Parathyroid adenoma (tissue), 2 donors: ENCODE data around the gene CBLN1.

Experiments used
- H2AFZ ChIP-seq: fragments of 300-600 bp; sonication (generic); one replicate; pipeline ENCODE4 v1.7.0; 2017; ENCODE audit warnings: antibody characterized with exemption, mild to moderate bottlenecking
- H3K27ac ChIP-seq: fragments of 300-600 bp; sonication (generic); one replicate; pipeline ENCODE4 v1.7.0; 2017
- H3K27me3 ChIP-seq: fragments of 300-600 bp; sonication (generic); one replicate; pipeline ENCODE4 v1.7.0; 2017; ENCODE audit warnings: low read length; ENCODE audit not compliant: control insufficient read depth, insufficient read depth
- H3K36me3 ChIP-seq: fragments of 300-600 bp; sonication (generic); one replicate; pipeline ENCODE4 v1.7.0; 2017; ENCODE audit warnings: low read length; ENCODE audit not compliant: control insufficient read depth, insufficient read depth
- H3K4me1 ChIP-seq: fragments of 300-600 bp; sonication (generic); one replicate; pipeline ENCODE4 v1.7.0; 2017; ENCODE audit warnings: control low read depth
- H3K4me2 ChIP-seq: fragments of 300-600 bp; sonication (generic); one replicate; pipeline ENCODE4 v1.7.0; 2017; ENCODE audit warnings: low read length
- H3K4me3 ChIP-seq: fragments of 300-600 bp; sonication (generic); one replicate; pipeline ENCODE4 v1.7.0; 2017; ENCODE audit warnings: low read depth, low read length
- H3K79me2 ChIP-seq: fragments of 300-600 bp; sonication (generic); one replicate; pipeline ENCODE4 v1.7.0; 2017; ENCODE audit warnings: control low read depth
- H3K9ac ChIP-seq: fragments of 300-600 bp; sonication (generic); one replicate; pipeline ENCODE4 v1.7.0; 2017; ENCODE audit warnings: mild to moderate bottlenecking
- H3K9me3 ChIP-seq: fragments of 300-600 bp; sonication (generic); one replicate; pipeline ENCODE4 v1.7.0; 2017; ENCODE audit warnings: low read length; ENCODE audit not compliant: control insufficient read depth
- TF ChIP-seq, protein P1 (sequence below): fragments of 300-600 bp; sonication (generic); IDR thresholded peaks from one replicate; pipeline ENCODE4 v1.7.0; 2017; ENCODE audit warnings: antibody characterized with exemption, mild to moderate bottlenecking
- donor health status: primary hyperparathyroidism.

CBLN1 gene

DNA sequence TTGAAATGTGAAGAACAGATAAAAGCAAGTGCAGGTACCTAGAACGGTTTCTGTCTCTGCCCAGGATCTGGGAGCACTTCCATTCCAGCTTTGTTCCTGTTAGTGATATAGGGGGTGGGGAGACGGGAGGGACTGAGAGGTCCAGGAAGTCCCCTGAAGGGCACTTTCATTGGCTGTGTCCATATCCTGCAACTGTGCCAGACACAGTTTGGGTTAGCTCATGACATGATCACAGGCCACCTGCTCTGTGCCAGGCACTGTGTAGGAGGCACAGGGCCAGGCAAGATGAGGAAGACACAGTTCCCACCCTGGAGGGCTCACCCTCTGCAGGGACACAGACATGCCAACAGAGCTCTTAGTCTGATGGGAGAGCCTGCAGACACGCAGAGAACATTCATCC lies 7.9 kb downstream of the CBLN1 start:
- Histone ChIP-seq H3K4me2 (no peak overlapping the region), H3K79me2 (no peaks in the 10 kb centered on the region), H3K27me3 (no peaks in the 10 kb centered on the region), H2AFZ (no peak overlapping the region), H3K27ac (no peak overlapping the region), H3K4me3 (no peak overlapping the region), H3K9me3 (no peaks in the 10 kb centered on the region), H3K9ac (no peak overlapping the region), H3K4me1 (peaks cover 3% of the 10 kb centered on the region), H3K36me3 (no peaks in the 10 kb centered on the region)
- TF ChIP-seq, protein P1, sequence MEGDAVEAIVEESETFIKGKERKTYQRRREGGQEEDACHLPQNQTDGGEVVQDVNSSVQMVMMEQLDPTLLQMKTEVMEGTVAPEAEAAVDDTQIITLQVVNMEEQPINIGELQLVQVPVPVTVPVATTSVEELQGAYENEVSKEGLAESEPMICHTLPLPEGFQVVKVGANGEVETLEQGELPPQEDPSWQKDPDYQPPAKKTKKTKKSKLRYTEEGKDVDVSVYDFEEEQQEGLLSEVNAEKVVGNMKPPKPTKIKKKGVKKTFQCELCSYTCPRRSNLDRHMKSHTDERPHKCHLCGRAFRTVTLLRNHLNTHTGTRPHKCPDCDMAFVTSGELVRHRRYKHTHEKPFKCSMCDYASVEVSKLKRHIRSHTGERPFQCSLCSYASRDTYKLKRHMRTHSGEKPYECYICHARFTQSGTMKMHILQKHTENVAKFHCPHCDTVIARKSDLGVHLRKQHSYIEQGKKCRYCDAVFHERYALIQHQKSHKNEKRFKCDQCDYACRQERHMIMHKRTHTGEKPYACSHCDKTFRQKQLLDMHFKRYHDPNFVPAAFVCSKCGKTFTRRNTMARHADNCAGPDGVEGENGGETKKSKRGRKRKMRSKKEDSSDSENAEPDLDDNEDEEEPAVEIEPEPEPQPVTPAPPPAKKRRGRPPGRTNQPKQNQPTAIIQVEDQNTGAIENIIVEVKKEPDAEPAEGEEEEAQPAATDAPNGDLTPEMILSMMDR = no peak

DNA sequence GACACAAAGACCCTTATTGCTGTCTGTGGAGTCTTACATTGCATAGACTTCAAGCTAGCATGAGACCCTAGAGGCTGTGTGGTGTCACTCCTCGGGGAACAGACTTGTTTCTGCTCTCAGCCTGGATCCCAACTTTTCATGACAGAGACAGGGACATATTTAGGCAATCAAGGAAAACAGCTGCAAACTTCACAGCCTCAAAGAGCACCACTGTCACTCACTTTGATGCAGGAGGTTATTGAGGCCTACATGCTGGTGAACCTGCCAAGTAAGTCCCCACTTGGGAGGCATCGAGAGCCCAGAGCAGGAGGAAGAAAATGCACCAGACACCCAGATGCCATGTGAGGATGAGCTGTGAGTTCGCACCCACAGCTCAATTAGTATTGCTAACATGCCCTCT lies 10.3 kb downstream of the CBLN1 start:
- no peaks in the 10 kb centered on the region for H3K36me3 ChIP-seq
- no peak overlapping the region for H3K9ac ChIP-seq
- peaks cover 3% of the 10 kb centered on the region for H3K4me1 ChIP-seq
- no peak overlapping the region for H3K4me2 ChIP-seq
- no peaks in the 10 kb centered on the region for H3K27me3 ChIP-seq
- no peaks in the 10 kb centered on the region for H3K9me3 ChIP-seq
- H3K4me3 ChIP-seq = no peak overlapping the region
- TF ChIP-seq, protein P1 = no peak
- H2AFZ ChIP-seq = no peak overlapping the region
- no peak overlapping the region for H3K27ac ChIP-seq
- H3K79me2 ChIP-seq = no peaks in the 10 kb centered on the region

DNA sequence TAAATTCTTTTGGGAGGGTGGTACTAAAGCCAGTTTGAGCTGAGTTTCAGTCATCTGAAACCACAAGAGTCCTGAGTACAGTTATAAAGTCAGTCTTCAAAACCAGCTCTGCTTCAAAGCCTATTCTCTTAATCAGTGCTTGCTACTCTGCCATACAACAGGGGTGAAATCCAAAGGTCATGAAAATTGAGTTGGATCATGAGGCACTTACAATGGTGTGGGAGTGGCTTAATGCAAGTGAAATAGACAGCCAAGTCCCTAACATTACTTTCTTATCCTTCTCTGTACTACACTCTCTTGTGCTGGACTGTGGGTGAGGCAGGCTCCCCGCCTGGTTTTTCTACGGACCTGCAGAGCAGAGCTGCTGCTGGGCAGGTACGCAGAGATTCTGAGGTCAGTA lies 12.4 kb downstream of the CBLN1 start:
- H3K9me3 ChIP-seq = no peaks in the 10 kb centered on the region
- TF ChIP-seq, protein P1 = no peak
- no peak overlapping the region for H3K9ac ChIP-seq
- H3K4me2 ChIP-seq = no peak overlapping the region
- no peak overlapping the region for H3K4me3 ChIP-seq
- H3K79me2 ChIP-seq = no peaks in the 10 kb centered on the region
- no peak overlapping the region for H3K27ac ChIP-seq
- H3K36me3 ChIP-seq = no peaks in the 10 kb centered on the region
- no peak overlapping the region for H2AFZ ChIP-seq
- H3K27me3 ChIP-seq = no peaks in the 10 kb centered on the region
- no peaks in the 10 kb centered on the region for H3K4me1 ChIP-seq

DNA sequence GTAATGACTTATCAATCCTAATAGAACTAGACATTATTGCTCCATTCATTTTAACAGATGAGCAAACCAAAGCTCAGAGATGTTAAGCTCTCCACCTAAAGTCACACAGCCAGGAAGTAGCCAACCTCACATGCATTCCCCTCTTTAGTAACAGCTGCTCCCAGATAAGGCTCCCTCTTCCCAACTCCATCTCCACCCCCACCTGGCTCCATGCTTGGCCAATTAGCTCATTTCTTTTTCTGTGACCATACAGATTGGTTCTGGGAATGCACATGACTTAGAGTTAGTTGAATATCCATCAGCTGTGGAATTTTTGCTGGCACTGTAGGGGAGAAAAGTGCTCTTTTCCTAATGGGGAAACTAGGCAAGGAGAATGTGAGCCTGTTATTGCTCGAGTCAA lies 13.0 kb downstream of the CBLN1 start:
- H3K9me3 ChIP-seq = no peaks in the 10 kb centered on the region
- H3K9ac ChIP-seq = no peak overlapping the region
- TF ChIP-seq, protein P1 = no peak
- no peaks in the 10 kb centered on the region for H3K27me3 ChIP-seq
- no peaks in the 10 kb centered on the region for H3K36me3 ChIP-seq
- H3K27ac ChIP-seq = no peak overlapping the region
- no peak overlapping the region for H3K4me2 ChIP-seq
- H3K4me1 ChIP-seq = no peaks in the 10 kb centered on the region
- no peak overlapping the region for H3K4me3 ChIP-seq
- no peaks in the 10 kb centered on the region for H3K79me2 ChIP-seq
- H2AFZ ChIP-seq = no peak overlapping the region

DNA sequence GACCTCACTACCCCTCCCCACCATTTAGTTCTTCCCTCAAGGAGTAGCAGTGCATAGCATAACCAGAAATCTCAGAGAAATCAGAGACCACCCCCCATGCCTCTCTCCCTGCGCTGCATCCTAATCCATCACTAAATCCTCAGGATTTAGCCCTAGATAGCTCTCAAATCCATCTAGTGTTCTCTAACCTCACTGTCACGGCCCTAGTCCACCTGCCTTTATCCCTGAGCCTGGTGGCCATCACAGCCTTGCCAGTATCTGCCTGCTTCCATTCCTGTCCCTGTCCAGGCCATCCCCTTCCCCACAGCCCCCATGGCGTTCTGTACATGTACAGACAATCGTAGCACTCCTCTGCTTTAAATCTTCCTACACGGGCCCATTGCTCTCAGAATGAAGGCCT lies 19.1 kb downstream of the CBLN1 start:
- Histone ChIP-seq H3K79me2 (no peaks in the 10 kb centered on the region), H3K27me3 (no peaks in the 10 kb centered on the region), H3K9ac (no peak overlapping the region), H3K9me3 (no peaks in the 10 kb centered on the region), H3K4me2 (no peak overlapping the region), H2AFZ (no peak overlapping the region), H3K4me3 (no peak overlapping the region), H3K4me1 (no peaks in the 10 kb centered on the region), H3K27ac (no peak overlapping the region), H3K36me3 (no peaks in the 10 kb centered on the region)
- TF ChIP-seq, protein P1 = no peak
